C4-2B (cell line): Measurements from ENCODE around the gene TDRD9.

ENCODE experiments used
- CTCF ChIP-seq: fragments of 450-650 bp; conservative IDR thresholded peaks from 2 replicates; pipeline ENCODE4 v1.5.1; 2017; ENCODE audit warnings: mild to moderate bottlenecking
- ZFX ChIP-seq: fragments of 450-650 bp; IDR thresholded peaks from 2 replicates; pipeline ENCODE4 v1.6.1; 2017

DNA sequence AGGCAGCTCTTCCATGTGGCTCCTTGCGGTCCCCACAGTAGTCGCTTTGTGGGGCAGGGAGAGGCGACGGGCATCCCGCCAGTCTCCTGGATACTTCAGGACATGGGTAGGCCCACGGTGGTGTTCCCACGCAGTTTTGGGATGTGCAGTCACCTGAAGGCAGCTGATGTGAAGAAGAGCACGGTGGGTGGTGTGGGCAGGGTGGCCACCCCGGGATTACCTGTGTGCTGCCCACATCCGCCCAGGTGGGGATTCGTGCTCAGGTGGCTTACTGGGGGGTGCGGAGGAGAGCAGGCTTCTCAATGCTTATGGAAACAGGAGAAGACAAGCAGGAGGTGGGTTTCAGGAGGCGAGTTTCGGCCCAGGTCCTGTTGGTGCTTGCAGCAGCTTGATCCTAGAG, 28.4 kb upstream of the TDRD9 start:
- no peak for TF ChIP-seq CTCF
- TF ChIP-seq ZFX: no peak
